Glomerular endothelial cell (primary cell): ENCODE measurements around the gene GTF3C1. TPM values are rescaled to one million over a fixed set of nuclear protein-coding genes. Genes with fewer than 3 reads are reported as not detected.
"Not testable (repeated sequence)": the region's sequence is repeated elsewhere in the genome, so short reads cannot be mapped to it uniquely, and the experiment has no call there.

Experiments used
- DNase-seq: peaks from one replicate; pipeline ENCODE4 v3.0.0-alpha.2; 2011; ENCODE audit warnings: low read depth, low spot score; ENCODE audit errors: extremely low read depth
- total RNA-seq: library from RNA; depleted of rRNA; stranded (reverse); fragments of >200 nt; gene quantifications from 2 replicates; pipeline ENCODE4 v1.2.3, GENCODE V29; 2015

GTF3C1 gene
- total RNA-seq, 1 donor from 2014 or later: 123 TPM

DNA sequence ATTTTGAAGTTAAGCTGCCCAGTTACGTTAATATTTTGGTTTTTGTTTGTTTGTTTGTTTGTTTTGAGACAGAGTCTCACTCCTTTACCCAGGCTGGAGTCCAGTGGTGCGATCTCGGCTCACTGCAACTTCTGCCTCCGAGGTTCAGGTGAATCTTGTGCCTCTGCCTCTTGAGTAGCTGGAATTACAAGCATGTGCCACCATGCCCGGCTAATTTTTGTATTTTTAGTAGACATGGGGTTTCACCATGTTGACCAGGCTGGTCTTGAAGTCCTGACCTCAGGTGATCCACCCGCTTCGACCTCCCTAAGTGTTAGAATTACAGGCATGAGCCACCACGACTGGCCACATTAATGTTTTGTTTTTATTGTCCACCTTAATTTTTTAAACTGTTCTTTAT is 21.3 kb upstream of the GTF3C1 start:
- not testable (repeated sequence) for DNase-seq

- no peak for DNase-seq
Observed at GRCh38 chr16:27568077-27568476, 18.4 kb upstream of the GTF3C1 start.

GRCh38 chr16:27566417-27566816 is 16.7 kb upstream of the GTF3C1 start:
- DNase-seq: no peak

DNA sequence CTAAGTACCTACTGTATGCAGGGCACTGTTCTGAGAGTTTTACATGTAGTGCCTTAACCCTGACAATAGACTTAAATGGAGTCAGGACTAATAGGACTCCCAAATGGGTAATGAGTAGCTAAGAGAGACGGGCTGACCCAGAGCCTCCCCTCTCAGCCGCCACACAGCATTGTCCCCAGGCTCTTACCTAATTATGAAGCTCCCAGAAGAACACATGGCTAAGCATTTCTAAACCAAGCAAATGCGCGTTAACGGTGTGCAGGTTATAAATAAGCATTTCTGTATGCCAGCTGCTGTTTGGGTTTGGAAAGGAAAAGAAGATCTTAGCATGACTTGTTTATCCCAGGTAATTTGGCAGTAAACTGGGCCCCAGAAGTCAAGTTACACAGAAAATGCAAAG is 14.5 kb upstream of the GTF3C1 start:
- DNase-seq: no peak

DNA sequence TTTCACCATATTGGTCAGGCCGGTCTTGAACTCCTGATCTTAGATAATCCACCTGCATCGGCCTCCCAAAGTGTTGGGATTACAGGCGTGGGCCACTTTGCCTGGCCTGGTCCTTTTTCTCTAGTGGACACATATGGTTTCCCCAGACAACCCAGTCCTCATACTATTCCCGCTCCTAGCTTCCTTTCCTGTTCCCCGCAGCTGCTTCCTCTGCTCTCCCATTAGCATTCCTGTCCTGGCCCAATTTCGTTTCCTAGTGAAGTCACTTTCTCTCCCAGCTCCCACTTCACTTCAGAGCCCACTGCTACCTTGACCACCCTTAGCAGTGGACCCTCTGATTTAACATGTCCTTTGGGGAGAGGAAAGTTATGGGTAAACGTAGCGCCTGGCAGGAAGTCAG is 11.5 kb upstream of the GTF3C1 start:
- DNase-seq: no peak

DNA sequence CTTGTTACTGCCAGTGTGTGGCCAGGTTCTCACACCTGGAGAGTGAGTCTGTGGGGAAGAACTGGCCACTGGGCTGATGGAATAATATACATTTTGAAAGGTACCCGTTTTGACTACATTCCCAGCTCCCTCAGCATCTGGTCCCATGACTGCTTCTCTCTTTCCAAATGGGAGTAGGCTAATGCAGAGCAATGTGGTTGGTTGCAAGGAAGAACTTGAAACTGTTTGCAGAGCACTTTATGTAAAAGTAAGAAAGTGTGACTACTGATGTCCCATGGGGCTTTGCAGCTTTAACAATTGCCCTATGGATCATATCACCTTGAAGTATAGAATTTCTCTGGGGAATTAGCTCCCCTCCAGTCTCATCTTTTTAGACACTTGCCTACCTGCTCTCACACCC is 9.2 kb upstream of the GTF3C1 start:
- DNase-seq: no peak

DNA sequence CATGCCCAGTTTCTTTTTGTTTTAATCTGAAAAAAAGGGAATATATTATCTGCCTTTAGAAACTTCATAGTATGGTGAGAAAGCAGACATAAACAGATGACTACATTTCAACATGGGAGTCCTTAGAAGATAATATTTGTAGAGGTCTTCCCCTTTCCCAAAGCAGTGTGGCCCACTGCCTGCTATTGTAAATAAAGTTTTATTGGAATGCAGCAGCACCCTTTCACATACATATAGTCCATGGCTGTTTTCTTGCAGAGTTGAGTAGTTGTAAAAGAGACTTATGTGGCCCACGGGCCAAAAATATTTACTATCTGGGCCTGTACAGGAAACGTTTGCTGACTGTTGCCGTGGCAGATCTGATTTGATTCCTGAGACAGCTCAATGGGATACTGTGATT is 8.7 kb upstream of the GTF3C1 start:
- no peak for DNase-seq

DNA sequence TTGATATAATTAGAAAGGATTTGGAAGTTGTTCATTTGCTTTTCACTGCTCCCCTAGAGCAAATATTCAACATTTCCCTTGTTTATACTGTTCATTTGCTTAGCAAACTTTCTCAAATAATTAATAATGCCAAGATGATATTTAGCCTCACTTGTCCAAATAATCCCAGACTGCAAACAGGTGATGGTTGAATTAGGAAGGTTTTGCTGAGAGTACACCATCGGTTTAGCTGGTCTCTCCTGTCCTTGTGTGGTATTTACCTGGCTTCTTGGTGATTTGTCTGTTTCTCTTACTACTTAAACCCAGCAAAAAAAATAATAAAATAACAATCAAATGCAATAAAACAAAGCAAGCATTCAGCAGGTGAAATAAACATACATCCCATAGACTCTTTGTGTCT is 6.8 kb upstream of the GTF3C1 start:
- no peak for DNase-seq

DNA sequence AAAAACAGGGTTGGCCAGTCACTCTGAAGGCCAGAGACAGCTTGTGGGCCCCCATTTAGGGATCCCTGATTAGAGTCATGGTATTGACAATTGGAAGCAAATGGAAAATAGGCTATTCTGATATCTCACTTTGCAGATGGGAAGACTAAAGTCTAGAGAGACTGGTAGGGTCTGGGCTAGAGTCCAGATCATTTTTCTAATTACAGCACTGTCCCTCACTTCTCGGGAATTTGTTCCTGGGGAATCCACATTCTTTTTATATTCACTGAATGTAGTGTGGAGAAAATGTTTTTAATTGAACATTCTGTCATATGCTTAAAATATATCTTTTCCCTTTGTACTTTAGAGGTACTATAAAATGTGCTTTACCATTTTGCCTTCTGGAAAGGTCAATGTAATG is 1.3 kb upstream of the GTF3C1 start:
- DNase-seq: no peak

- no peak for DNase-seq
Observed at GRCh38 chr16:27550582-27550920, 838 bp upstream of the GTF3C1 start.

DNA sequence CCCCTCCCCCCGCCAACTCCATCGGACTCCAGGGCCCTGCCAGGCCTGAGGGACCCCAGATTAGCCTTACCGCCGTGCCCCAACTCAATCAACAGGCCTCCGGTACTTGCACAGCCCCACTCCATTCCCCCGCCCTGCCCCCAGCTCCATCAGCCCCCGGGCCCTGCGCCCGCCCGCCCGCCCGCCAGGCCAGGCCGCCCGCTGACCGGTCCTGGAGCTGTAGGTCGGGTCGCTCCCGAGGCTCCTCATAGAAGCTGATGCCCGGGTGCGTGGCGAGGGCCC is 308 bp downstream of the GTF3C1 start:
- DNase-seq: no peak

- no peak for DNase-seq
Observed at GRCh38 chr16:27547851-27548250, 1.9 kb downstream of the GTF3C1 start.

GRCh38 chr16:27547134-27547533 is 2.6 kb downstream of the GTF3C1 start:
- no peak for DNase-seq

DNA sequence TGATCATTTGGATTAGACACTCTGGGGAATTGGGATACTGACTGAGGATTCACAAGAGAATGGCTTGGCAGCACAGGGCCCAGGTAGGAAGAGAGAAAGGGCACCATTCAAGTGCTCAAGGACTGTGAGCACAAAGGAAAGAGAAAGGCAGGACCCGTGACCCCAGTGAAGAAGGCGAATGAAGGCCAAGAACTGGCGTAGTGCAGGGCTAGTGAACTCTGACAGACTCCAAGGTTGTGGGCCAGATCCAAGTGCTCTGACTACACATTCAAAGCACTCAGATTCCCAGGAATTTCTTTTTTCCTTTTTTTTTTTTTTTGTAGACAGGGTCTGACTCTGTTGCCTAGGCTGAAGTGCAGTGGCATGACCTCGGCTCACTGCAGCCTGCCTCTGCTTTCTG is 5.0 kb downstream of the GTF3C1 start:
- no peak for DNase-seq

- no peak for DNase-seq
Observed at GRCh38 chr16:27543801-27544200, 5.9 kb downstream of the GTF3C1 start.

DNA sequence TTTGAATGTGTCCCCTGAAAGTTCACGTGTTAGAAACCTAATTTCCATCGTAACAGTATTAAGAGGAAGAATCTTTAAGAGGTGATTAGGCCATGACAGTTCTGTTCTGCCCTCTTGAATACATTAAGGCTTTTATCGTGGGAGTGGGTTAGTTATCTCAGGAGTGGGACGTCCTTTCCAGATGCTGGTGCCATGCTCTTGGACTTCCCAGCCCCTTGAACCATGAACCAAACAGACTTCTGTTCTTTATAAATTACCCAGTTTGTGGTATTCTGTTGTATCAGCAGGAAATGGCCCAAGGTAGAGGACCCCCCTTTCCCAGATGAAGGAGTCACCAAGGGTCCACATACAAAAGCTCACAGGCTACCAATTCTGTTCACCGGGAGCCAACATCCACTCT is 10.1 kb downstream of the GTF3C1 start:
- no peak for DNase-seq

- no peak for DNase-seq
Observed at GRCh38 chr16:27539120-27539519, 10.6 kb downstream of the GTF3C1 start.

DNA sequence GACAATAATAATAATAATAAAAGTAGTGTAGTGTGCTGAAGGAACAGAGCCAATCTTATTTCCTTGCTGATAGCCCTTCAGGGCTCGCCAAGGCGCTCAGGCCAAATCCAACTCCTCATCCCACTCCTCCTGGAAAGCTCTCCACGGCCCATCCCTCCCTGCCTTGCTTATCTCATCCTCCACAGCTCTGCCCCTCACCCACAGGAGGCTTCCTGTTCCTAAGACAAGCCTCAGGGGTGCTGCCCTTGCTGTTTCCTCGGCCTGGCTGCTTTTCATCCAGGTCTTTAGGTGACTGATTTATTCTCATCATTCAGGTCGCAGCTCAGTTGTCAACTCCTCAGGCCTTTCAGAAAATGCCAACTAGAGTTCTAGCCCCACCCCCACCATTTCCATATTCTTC is 11.2 kb downstream of the GTF3C1 start:
- DNase-seq: no peak

DNA sequence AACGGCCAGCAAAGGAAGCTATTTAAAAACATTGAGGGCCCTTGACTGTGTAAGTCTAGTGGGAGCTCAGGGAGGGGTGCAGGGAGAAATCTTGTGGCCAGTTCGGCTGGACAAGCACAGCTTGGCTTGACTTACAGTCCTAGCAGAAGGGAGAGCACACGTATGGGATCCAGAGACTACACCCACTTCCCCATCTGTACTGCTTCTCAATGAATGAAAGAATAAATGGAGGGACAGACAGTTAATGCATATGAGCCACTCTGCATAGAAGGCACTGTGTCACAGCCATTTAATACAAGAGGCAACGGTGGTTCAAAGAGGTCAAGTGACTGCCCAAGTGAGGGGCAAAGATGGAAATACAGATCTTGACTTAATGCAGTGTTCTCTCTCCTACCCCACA is 15.5 kb downstream of the GTF3C1 start:
- DNase-seq: no peak

DNA sequence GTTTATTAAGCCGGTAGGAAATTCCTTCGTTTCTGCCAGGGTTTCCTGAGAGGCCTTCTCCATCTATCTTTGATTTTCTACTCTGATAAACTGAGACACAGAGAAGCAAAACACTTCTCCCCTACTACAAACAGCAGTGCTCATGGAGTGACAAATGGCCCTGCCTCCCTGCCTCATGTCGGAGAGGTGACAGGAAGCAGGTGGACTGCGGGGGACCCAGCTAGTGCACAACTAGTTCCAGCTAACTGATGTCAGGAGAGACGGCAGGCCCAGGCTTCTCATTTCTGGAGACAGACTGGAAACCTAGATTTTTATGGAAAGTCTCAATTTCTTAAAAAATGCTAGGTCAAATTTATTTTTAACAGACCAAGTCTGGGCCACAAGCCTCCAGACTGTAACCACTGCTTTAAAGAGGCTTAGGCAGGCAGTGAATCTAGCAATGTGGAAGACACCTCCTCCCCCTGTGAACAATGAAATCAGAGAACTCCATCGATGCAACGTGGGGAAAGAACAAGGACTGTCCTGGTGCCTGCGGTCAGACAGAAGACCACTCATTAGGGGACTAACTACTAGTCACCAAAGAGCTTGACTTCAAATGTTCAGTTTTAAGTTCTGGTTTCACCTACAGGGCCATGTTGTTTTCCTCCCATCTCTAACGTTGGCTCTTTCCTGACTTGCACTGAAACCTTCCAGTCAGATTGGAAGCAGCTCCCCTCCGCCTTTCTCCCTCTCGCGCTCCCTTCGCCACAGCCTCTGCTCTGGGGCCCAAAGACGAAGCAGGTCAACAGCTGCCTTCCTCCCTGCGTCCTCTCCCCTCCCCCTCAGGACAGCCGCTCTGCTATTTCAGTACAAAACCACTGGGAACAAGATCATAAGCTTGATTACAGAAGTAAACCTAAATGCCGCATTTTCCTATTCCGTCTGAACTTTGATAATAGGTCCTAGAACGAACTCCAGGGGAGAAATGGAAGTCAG is 17.6 kb downstream of the GTF3C1 start:
- no peak for DNase-seq

- DNase-seq: no peak
Observed at GRCh38 chr16:27531186-27531585, 18.5 kb downstream of the GTF3C1 start.

DNA sequence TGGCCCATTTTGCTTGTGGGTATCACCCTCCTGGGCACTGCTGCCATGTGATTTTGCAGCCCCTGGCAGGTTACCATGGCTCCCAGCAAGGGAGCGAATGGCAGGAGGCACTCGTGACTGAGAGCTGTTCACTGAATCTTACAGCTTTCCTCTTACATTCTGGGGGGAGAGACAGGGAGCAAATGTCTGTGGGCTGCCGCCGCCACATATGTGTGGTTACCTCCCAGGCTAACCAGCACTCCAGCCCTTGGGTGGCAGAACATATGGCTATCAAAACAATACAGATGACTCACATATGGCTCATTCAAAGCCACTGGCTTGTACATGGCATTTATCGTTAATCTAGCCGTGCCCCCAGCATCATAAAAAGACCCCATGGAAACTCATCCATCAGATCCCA is 19.8 kb downstream of the GTF3C1 start:
- no peak for DNase-seq

DNA sequence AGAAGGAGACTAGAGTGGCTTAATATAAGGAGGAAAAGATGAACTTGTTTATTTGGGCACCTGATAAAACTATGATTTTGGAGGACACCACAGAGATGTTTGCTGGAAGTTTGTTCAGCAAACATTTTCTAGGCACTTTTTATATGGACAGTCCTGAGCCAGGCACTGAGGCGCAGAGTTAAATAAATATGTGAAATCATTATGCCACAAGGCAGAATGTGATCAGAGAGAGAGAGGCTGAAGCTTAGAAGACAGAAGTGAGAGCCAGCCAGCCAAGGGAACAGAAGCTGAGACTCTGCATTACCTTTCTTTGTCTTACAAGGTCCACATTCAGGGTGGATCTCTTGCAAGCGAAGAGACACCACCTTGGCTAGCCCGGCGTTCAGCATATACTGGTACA is 21.4 kb downstream of the GTF3C1 start:
- DNase-seq: no peak
